ENCODE measurements around the gene TNS3.

- TF ChIP-seq CTCF (IDR thresholded peaks at IDR 0.05 in 8 of 11, conservative IDR thresholded peaks at IDR 0.05 in 3 of 11) (no peak), POLR2A (IDR thresholded peaks at IDR 0.05) (no peak), POLR2AphosphoS5 (IDR thresholded peaks at IDR 0.05) (no peak)
These were observed 38.9 kb downstream of the TNS3 start for GRCh38 chr7:47543056-47543455.

All from spleen (tissue), 7 donors.